Uterus (tissue), 4 donors: ENCODE measurements around the gene DNAJC16. TPM values are rescaled to one million over a fixed set of nuclear protein-coding genes. Genes with fewer than 3 reads are reported as not detected.

Source experiments
- DNase-seq, 2 donors: peaks; one replicate each; pipeline ENCODE4 v3.0.0-alpha.2; 2019 to 2020
- H3K27ac ChIP-seq, 2 donors: fragments of 200-600 bp; sonication (generic); 1 replicate in 1 of 2; 2 replicates in 1 of 2; pipeline ENCODE4 v1.5.1; 2016 to 2018
- H3K27me3 ChIP-seq, 2 donors: fragments of 200-600 bp; sonication (generic); one replicate each; pipeline ENCODE4 v1.5.1; 2018 to 2019; ENCODE audit warnings: control low read depth in 1 of 2
- H3K36me3 ChIP-seq, 2 donors: fragments of 200-600 bp; sonication (generic); one replicate each; pipeline ENCODE4 v1.5.1; 2019; ENCODE audit warnings: control low read depth in 1 of 2
- H3K4me1 ChIP-seq, 2 donors: fragments of 200-600 bp; sonication (generic); one replicate each; pipeline ENCODE4 v1.5.1; 2018 to 2019; ENCODE audit warnings: control low read depth in 1 of 2
- H3K4me3 ChIP-seq, 2 donors: fragments of 200-600 bp; sonication (generic); 1 replicate in 1 of 2; 2 replicates in 1 of 2; pipeline ENCODE4 v1.5.1; 2018 to 2019; ENCODE audit warnings: mild to moderate bottlenecking in 1 of 2
- H3K9me3 ChIP-seq, 2 donors: fragments of 200-600 bp; sonication (generic); one replicate each; pipeline ENCODE4 v1.5.1; 2019; ENCODE audit warnings: control low read depth in 1 of 2
- CTCF ChIP-seq, 4 experiments: fragments of 200-600 bp in 2 of 4; fragments of 450-650 bp in 2 of 4; sonication (generic) in 2 of 4; IDR thresholded peaks; one replicate each; pipeline ENCODE4 v1.5.1; 2016 to 2019; ENCODE audit warnings: antibody characterized with exemption in 4 of 4, mild to moderate bottlenecking in 2 of 4, moderate library complexity in 1 of 4
- POLR2A ChIP-seq, 2 donors: fragments of 450-650 bp; IDR thresholded peaks; one replicate each; pipeline ENCODE4 v1.6.1; 2016; ENCODE audit warnings: antibody characterized with exemption in 2 of 2, mild to moderate bottlenecking in 1 of 2, moderate library complexity in 1 of 2
- intact Hi-C: fragments of 100-400 bp; cut with DNase I; formaldehyde crosslinking; loops from one replicate; pipeline ENCODE4 v1.15.1; 2023; ENCODE audit warnings: low total_unique reads
- total RNA-seq, 4 donors: library from RNA; depleted of rRNA in 3 of 4; stranded (reverse); fragments of >200 nt in 3 of 4; gene quantifications; one replicate each; pipeline versions ENCODE4 v1.1.0 to v1.2.4, GENCODE V29; 2014 to 2023
- donor health status: DM: yes; HTN: yes; CAD: no.

DNAJC16 gene
- total RNA-seq, 4 donors from 2014 or later = 8.8 to 32.4 (median 27.5) TPM

- TF ChIP-seq CTCF (IDR thresholded peaks at IDR 0.05) (no peak), POLR2A (IDR thresholded peaks at IDR 0.05) (peak; percentile 90 to 99)
- intact Hi-C loops = no loop called here
- Histone ChIP-seq H3K4me1 (peaks cover 12 to 14% of the 10 kb centered on the region in 2 donors), H3K4me3 (peak within 1 kb of the TSS; percentile 66 to 78), H3K27me3 (no peaks in the 10 kb centered on the region), H3K27ac (peak within 1 kb of the TSS; percentile 93 to 95), H3K9me3 (no peaks in the 10 kb centered on the region), H3K36me3 (no peaks in the 10 kb centered on the region)
- peak; percentile 97 to 98 for DNase-seq
Measured at GRCh38 chr1:15617173-15618076, 90.8 kb downstream of the DNAJC16 start, which contains the start of gene DDI2. Gene DDI2 (plus strand): TSS chr1:15617458. CDS start chr1:15617671, 213 bp downstream.

- H3K27me3 ChIP-seq = no peaks in the 10 kb centered on the region
- TF ChIP-seq CTCF (IDR thresholded peaks at IDR 0.05) (no peak), POLR2A (IDR thresholded peaks at IDR 0.05) (no peak)
- DNase-seq = no peak
- H3K9me3 ChIP-seq = no peaks in the 10 kb centered on the region
- peaks cover 12 to 19% of the 10 kb centered on the region in 2 donors for H3K4me1 ChIP-seq
- peak overlapping the region; percentile 66 to 78 for H3K4me3 ChIP-seq
- intact Hi-C loops = no loop called here
- no peaks in the 10 kb centered on the region for H3K36me3 ChIP-seq
- H3K27ac ChIP-seq = peak overlapping the region; percentile 93 to 95
Measured at GRCh38 chr1:15618077-15618654, 91.5 kb downstream of the DNAJC16 start.

GRCh38 chr1:15618655-15619525, 92.2 kb downstream of the DNAJC16 start:
- H3K4me3 ChIP-seq = peak overlapping the region; percentile 66 to 78
- peaks cover 15 to 24% of the 10 kb centered on the region in 2 donors for H3K4me1 ChIP-seq
- H3K36me3 ChIP-seq = no peaks in the 10 kb centered on the region
- no peak for TF ChIP-seq CTCF (IDR thresholded peaks at IDR 0.05)
- no peak for DNase-seq
- intact Hi-C loops = no loop called here
- peak overlapping the region; percentile 93 to 95 for H3K27ac ChIP-seq
- H3K9me3 ChIP-seq = no peaks in the 10 kb centered on the region
- H3K27me3 ChIP-seq = no peaks in the 10 kb centered on the region

- no peak for DNase-seq
- H3K4me1 ChIP-seq = peaks cover 24 to 25% of the 10 kb centered on the region in 2 donors
Measured at GRCh38 chr1:15620155-15620545, 93.5 kb downstream of the DNAJC16 start.

More at GRCh38 chr1:15620155-15620545, 93.5 kb downstream of the DNAJC16 start:
- intact Hi-C loops = no loop called here
- TF ChIP-seq POLR2A (IDR thresholded peaks at IDR 0.05) (no peak), CTCF (IDR thresholded peaks at IDR 0.05) (no peak)
- Histone ChIP-seq H3K27ac (peak overlapping the region; percentile 25 to 93), H3K9me3 (no peaks in the 10 kb centered on the region), H3K4me3 (no peak overlapping the region), H3K27me3 (no peaks in the 10 kb centered on the region), H3K36me3 (no peaks in the 10 kb centered on the region)
